Astrocyte (in vitro differentiated cells and primary cell): ENCODE results near the gene PGS1.

Experiments
- EZH2 ChIP-seq: IDR thresholded peaks from 2 replicates; pipeline ENCODE4 v1.6.1; 2012; ENCODE audit warnings: mild to moderate bottlenecking, low read length, inconsistent platforms; ENCODE audit not compliant: insufficient read depth
- TF ChIP-seq, protein P1 (sequence below): IDR thresholded peaks from 2 replicates; pipeline ENCODE4 v1.5.1; 2011; ENCODE audit warnings: low read depth, mild to moderate bottlenecking, inconsistent platforms, low read length, moderate library complexity; ENCODE audit not compliant: insufficient read depth

DNA sequence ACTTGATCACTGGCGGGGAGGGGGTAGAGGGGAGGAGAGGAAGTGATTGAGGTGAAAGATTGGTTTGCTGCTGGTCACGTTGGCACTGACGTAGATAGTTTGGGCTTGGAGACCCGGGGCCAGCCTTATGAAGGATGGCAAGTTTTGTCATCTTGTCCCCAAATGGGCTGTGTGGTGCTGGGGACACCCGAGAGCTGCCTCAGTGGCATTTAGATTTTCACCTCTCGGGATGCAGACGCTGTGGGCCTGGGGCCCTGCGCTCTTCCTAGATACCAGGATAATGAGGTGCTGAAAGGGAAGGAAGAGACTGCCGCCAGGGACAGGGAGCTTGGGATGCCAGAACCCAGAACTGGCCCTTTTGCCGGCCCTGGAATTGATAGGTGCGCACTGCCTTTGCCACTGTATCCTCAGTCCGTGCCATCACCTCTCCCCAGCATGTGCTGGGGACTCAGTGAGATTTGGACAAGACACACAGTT is 17.2 kb upstream of the PGS1 start:
- TF ChIP-seq EZH2, result no peak
- TF ChIP-seq, protein P1, sequence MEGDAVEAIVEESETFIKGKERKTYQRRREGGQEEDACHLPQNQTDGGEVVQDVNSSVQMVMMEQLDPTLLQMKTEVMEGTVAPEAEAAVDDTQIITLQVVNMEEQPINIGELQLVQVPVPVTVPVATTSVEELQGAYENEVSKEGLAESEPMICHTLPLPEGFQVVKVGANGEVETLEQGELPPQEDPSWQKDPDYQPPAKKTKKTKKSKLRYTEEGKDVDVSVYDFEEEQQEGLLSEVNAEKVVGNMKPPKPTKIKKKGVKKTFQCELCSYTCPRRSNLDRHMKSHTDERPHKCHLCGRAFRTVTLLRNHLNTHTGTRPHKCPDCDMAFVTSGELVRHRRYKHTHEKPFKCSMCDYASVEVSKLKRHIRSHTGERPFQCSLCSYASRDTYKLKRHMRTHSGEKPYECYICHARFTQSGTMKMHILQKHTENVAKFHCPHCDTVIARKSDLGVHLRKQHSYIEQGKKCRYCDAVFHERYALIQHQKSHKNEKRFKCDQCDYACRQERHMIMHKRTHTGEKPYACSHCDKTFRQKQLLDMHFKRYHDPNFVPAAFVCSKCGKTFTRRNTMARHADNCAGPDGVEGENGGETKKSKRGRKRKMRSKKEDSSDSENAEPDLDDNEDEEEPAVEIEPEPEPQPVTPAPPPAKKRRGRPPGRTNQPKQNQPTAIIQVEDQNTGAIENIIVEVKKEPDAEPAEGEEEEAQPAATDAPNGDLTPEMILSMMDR, result no peak
